HG02678 (cell line): ENCODE data around the gene ACTBL2.

Experiments
- ATAC-seq: cut with Tn5 transposase; IDR thresholded peaks from one replicate; pipeline ENCODE4 v1.9.1; 2021; ENCODE audit warnings: mild to moderate bottlenecking, moderate library complexity; ENCODE audit not compliant: unreplicated experiment

Gene ACTBL2

GRCh38 chr5:57450991-57451876 lies 31.4 kb downstream of the ACTBL2 start:
- no peak for ATAC-seq

GRCh38 chr5:57448751-57449150 lies 33.9 kb downstream of the ACTBL2 start:
- ATAC-seq: no peak

GRCh38 chr5:57448287-57448686 lies 34.3 kb downstream of the ACTBL2 start:
- ATAC-seq: no peak

GRCh38 chr5:57447658-57448057 lies 35.0 kb downstream of the ACTBL2 start:
- no peak for ATAC-seq

GRCh38 chr5:57446966-57447365 lies 35.6 kb downstream of the ACTBL2 start:
- ATAC-seq: no peak

GRCh38 chr5:57445705-57446037 lies 36.9 kb downstream of the ACTBL2 start:
- ATAC-seq: no peak

- no peak for ATAC-seq
Observed at GRCh38 chr5:57445006-57445704, 37.5 kb downstream of the ACTBL2 start.

GRCh38 chr5:57442080-57442839 lies 40.4 kb downstream of the ACTBL2 start:
- ATAC-seq: no peak

GRCh38 chr5:57441557-57441956 lies 41.1 kb downstream of the ACTBL2 start:
- no peak for ATAC-seq

GRCh38 chr5:57439601-57440000 lies 43.0 kb downstream of the ACTBL2 start:
- ATAC-seq: no peak

- no peak for ATAC-seq
Observed at GRCh38 chr5:57437976-57438805, 44.4 kb downstream of the ACTBL2 start.

- no peak for ATAC-seq
Observed at GRCh38 chr5:57436586-57436985, 46.0 kb downstream of the ACTBL2 start.

GRCh38 chr5:57435701-57436134 lies 46.9 kb downstream of the ACTBL2 start:
- ATAC-seq: no peak

GRCh38 chr5:57434683-57435082 lies 47.9 kb downstream of the ACTBL2 start:
- no peak for ATAC-seq

- no peak for ATAC-seq
Observed at GRCh38 chr5:57434227-57434640, 48.4 kb downstream of the ACTBL2 start.

- ATAC-seq: no peak
Observed at GRCh38 chr5:57432876-57433275, 49.7 kb downstream of the ACTBL2 start.

GRCh38 chr5:57431759-57432158 lies 50.9 kb downstream of the ACTBL2 start:
- no peak for ATAC-seq
